Hepatocyte (in vitro differentiated cells): ENCODE measurements around the gene SELE. TPM values are rescaled to one million over a fixed set of nuclear protein-coding genes. Genes with fewer than 3 reads are reported as not detected.
"Not testable (repeated sequence)": the region's sequence is repeated elsewhere in the genome, so short reads cannot be mapped to it uniquely, and the experiment has no call there.

Experiments used
- DNase-seq: peaks from one replicate; pipeline ENCODE4 v3.0.0-alpha.2; 2016; ENCODE audit warnings: low spot score
- H2AFZ ChIP-seq: fragments of 200-600 bp; sonication (generic); 2 replicates; pipeline ENCODE4 v1.6.0; 2016; ENCODE audit warnings: antibody characterized with exemption, mild to moderate bottlenecking
- H3K27ac ChIP-seq: fragments of 200-600 bp; sonication (generic); 2 replicates; pipeline ENCODE4 v1.5.1; 2016; ENCODE audit warnings: mild to moderate bottlenecking
- H3K27me3 ChIP-seq: fragments of 200-600 bp; sonication (generic); 2 replicates; pipeline ENCODE4 v1.6.1; 2016
- H3K36me3 ChIP-seq: fragments of 200-600 bp; sonication (generic); replicated peaks from 2 replicates; pipeline ENCODE4 v1.5.1; 2016; ENCODE audit warnings: low read depth; ENCODE audit not compliant: insufficient read depth
- H3K4me1 ChIP-seq: fragments of 200-600 bp; sonication (generic); 2 replicates; pipeline ENCODE4 v1.5.1; 2016; ENCODE audit warnings: mild to moderate bottlenecking, moderate library complexity; ENCODE audit not compliant: insufficient read depth
- H3K4me2 ChIP-seq: fragments of 200-600 bp; sonication (generic); 2 replicates; pipeline ENCODE4 v1.6.0; 2016
- H3K4me3 ChIP-seq: fragments of 200-600 bp; sonication (generic); 2 replicates; pipeline ENCODE4 v1.5.1; 2016; ENCODE audit warnings: mild to moderate bottlenecking
- H3K79me2 ChIP-seq: fragments of 200-600 bp; sonication (generic); 2 replicates; pipeline ENCODE4 v1.6.0; 2017; ENCODE audit warnings: mild to moderate bottlenecking
- H3K9me2 ChIP-seq: fragments of 200-600 bp; sonication (generic); replicated peaks from 2 replicates; pipeline ENCODE4 v1.6.0; 2017; ENCODE audit warnings: mild to moderate bottlenecking; ENCODE audit not compliant: insufficient read depth
- H3K9me3 ChIP-seq: fragments of 200-600 bp; sonication (generic); 2 replicates; pipeline ENCODE4 v1.5.1; 2016; ENCODE audit warnings: low read depth, mild to moderate bottlenecking
- H4K20me1 ChIP-seq: fragments of 200-600 bp; sonication (generic); 2 replicates; pipeline ENCODE4 v1.6.0; 2016; ENCODE audit warnings: mild to moderate bottlenecking; ENCODE audit not compliant: insufficient read depth, poor library complexity, severe bottlenecking
- EZH2 ChIP-seq: fragments of 200-600 bp; sonication (generic); IDR thresholded peaks from 2 replicates; pipeline ENCODE4 v1.6.1; 2016; ENCODE audit warnings: antibody characterized with exemption, mild to moderate bottlenecking, borderline replicate concordance
- EZH2phosphoT487 ChIP-seq: fragments of 200-600 bp; sonication (generic); IDR thresholded peaks from one replicate; pipeline ENCODE4 v1.6.1; 2018; ENCODE audit warnings: antibody characterized with exemption, mild to moderate bottlenecking, low read depth, moderate library complexity; ENCODE audit not compliant: unreplicated experiment, severe bottlenecking
- WGBS: methylation state at CpG from one replicate; pipeline ENCODE4 v1.1.6; 2016; ENCODE audit warnings: low lambda C conversion rate; ENCODE audit errors: missing lambda C conversion rate; 5-methylcytosine and 5-hydroxymethylcytosine counted together
- polyA plus RNA-seq: library from polyadenylated mRNA; unstranded; fragments of >200 nt; fragmentation: Nextera tagmentation; extraction: Ambion mirVana; gene quantifications from 2 replicates; pipeline ENCODE4 v1.2.1, GENCODE V29; 2016
- total RNA-seq: library from RNA; depleted of rRNA; stranded (reverse); fragments of >200 nt; gene quantifications from 2 replicates; pipeline ENCODE4 v1.2.3, GENCODE V29; 2014
- TF ChIP-seq, protein P1 (sequence below): fragments of 200-600 bp; sonication (generic); IDR thresholded peaks from 2 replicates; pipeline ENCODE4 v1.5.1; 2016; ENCODE audit warnings: antibody characterized with exemption, mild to moderate bottlenecking; ENCODE audit not compliant: poor library complexity

SELE gene
- total and polyA plus RNA-seq, 2 experiments from 2014 or later, result 0.03 TPM; not detected in 1

GRCh38 chr1:169724168-169724567 lies 9.7 kb downstream of the SELE start:
- H3K9me3 ChIP-seq, result no peaks in the 10 kb centered on the region
- no peaks in the 10 kb centered on the region for H4K20me1 ChIP-seq
- H3K9me2 ChIP-seq, result no peaks in the 10 kb centered on the region
- H3K4me2 ChIP-seq, result no peak overlapping the region
- H3K27me3 ChIP-seq, result no peaks in the 10 kb centered on the region
- no peak for DNase-seq
- H3K4me3 ChIP-seq, result no peak overlapping the region
- H3K79me2 ChIP-seq, result no peaks in the 10 kb centered on the region
- H3K36me3 ChIP-seq, result no peaks in the 10 kb centered on the region
- H3K4me1 ChIP-seq, result peaks cover 13% of the 10 kb centered on the region
- WGBS, result 59% methylated on average over 4 of the region's 4 CpGs
- TF ChIP-seq, protein P1, sequence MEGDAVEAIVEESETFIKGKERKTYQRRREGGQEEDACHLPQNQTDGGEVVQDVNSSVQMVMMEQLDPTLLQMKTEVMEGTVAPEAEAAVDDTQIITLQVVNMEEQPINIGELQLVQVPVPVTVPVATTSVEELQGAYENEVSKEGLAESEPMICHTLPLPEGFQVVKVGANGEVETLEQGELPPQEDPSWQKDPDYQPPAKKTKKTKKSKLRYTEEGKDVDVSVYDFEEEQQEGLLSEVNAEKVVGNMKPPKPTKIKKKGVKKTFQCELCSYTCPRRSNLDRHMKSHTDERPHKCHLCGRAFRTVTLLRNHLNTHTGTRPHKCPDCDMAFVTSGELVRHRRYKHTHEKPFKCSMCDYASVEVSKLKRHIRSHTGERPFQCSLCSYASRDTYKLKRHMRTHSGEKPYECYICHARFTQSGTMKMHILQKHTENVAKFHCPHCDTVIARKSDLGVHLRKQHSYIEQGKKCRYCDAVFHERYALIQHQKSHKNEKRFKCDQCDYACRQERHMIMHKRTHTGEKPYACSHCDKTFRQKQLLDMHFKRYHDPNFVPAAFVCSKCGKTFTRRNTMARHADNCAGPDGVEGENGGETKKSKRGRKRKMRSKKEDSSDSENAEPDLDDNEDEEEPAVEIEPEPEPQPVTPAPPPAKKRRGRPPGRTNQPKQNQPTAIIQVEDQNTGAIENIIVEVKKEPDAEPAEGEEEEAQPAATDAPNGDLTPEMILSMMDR, result no peak
- TF ChIP-seq EZH2phosphoT487 (no peak), EZH2 (no peak)
- H2AFZ ChIP-seq, result no peak overlapping the region
- no peak overlapping the region for H3K27ac ChIP-seq

DNA sequence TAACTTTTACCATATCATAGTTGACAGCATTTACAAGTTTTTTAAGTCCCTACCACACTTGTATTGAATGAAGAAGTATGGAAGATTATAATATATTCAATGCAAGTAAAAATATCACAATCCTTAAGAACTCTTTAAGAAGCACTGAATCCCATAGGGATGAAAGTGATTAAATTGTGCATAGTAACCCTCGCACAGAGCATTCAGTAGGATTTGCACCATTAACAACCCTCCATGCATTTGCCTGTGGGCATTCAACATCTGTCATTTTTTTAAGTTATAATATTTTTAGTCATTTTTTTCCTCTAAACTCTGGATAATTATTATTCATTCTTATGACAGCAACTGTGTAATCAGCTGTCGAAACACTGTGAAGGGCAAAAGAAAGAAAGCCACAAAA lies 10.1 kb downstream of the SELE start:
- H2AFZ ChIP-seq, result no peak overlapping the region

GRCh38 chr1:169722779-169723178 lies 11.1 kb downstream of the SELE start:
- H3K27ac ChIP-seq, result no peak overlapping the region
- no peaks in the 10 kb centered on the region for H3K79me2 ChIP-seq

More for the DNA sequence above, 10.1 kb downstream of the SELE start:
- H3K4me2 ChIP-seq, result no peak overlapping the region
- H3K9me2 ChIP-seq, result no peaks in the 10 kb centered on the region
- H3K36me3 ChIP-seq, result no peaks in the 10 kb centered on the region
- no peak overlapping the region for H3K27ac ChIP-seq
- H4K20me1 ChIP-seq, result no peaks in the 10 kb centered on the region
- H3K9me3 ChIP-seq, result no peaks in the 10 kb centered on the region
- H3K4me1 ChIP-seq, result peaks cover 13% of the 10 kb centered on the region
- DNase-seq, result no peak
- WGBS, result 76% methylated on average over 2 of the region's 2 CpGs
- H3K79me2 ChIP-seq, result no peaks in the 10 kb centered on the region
- H3K4me3 ChIP-seq, result no peak overlapping the region
- no peaks in the 10 kb centered on the region for H3K27me3 ChIP-seq
- no peak for TF ChIP-seq EZH2
- no peak for TF ChIP-seq EZH2phosphoT487
- TF ChIP-seq, protein P1, result no peak

GRCh38 chr1:169715100-169715499 lies 18.8 kb downstream of the SELE start:
- not testable (repeated sequence) for H3K4me3 ChIP-seq, H3K79me2 ChIP-seq, H2AFZ ChIP-seq, H4K20me1 ChIP-seq, H3K27me3 ChIP-seq, H3K36me3 ChIP-seq, H3K9me3 ChIP-seq, DNase-seq, H3K4me2 ChIP-seq, H3K27ac ChIP-seq, H3K4me1 ChIP-seq, H3K9me2 ChIP-seq
- WGBS, result 78% methylated on average over 2 of the region's 2 CpGs

More at GRCh38 chr1:169722779-169723178, 11.1 kb downstream of the SELE start:
- peaks cover 13% of the 10 kb centered on the region for H3K4me1 ChIP-seq
- no peaks in the 10 kb centered on the region for H3K9me2 ChIP-seq
- no peaks in the 10 kb centered on the region for H3K36me3 ChIP-seq
- no peaks in the 10 kb centered on the region for H3K9me3 ChIP-seq
- TF ChIP-seq, protein P1, result no peak
- TF ChIP-seq EZH2 (no peak), EZH2phosphoT487 (no peak)
- no peak for DNase-seq
- no peak overlapping the region for H3K4me2 ChIP-seq
- H3K27me3 ChIP-seq, result no peaks in the 10 kb centered on the region
- H4K20me1 ChIP-seq, result no peaks in the 10 kb centered on the region
- H3K4me3 ChIP-seq, result no peak overlapping the region
- H2AFZ ChIP-seq, result no peak overlapping the region

DNA sequence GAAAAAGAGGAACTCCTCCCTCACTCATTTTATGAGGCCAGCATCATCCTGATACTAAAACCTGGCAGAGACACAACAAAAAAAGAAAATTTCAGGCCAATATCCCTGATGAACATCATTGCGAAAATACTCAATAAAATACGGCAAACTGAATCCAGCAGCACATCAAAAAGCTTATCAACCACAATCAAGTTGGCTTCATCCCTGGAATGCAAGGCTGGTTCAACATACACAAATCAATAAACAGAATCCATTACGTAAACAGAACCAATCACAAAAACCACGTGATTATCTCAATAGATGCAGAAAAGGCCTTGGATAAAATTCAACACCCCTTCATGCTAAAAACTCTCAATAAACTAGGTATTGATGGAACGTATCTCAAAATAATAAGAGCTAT lies 20.8 kb downstream of the SELE start:
- not testable (repeated sequence) for H3K9me2 ChIP-seq, H2AFZ ChIP-seq, H3K79me2 ChIP-seq, H3K27me3 ChIP-seq, DNase-seq, H3K4me1 ChIP-seq, H3K4me2 ChIP-seq, H3K27ac ChIP-seq, H3K36me3 ChIP-seq, H4K20me1 ChIP-seq, H3K4me3 ChIP-seq, H3K9me3 ChIP-seq
- 92% methylated on average over 5 of the region's 5 CpGs for WGBS
